Psoas muscle (tissue), 8 donors: ENCODE data around the gene MAST4. TPM values are rescaled to one million over a fixed set of nuclear protein-coding genes. Genes with fewer than 3 reads are reported as not detected.

Experiments
- ATAC-seq, 4 donors: fragments of 200-7000 bp; cut with Tn5 transposase; one replicate each; pipeline ENCODE4 v1.9.1; 2020; ENCODE audit warnings: moderate library complexity in 3 of 4, mild to moderate bottlenecking in 2 of 4
- DNase-seq, 2 donors: peaks; one replicate each; pipeline ENCODE4 v3.0.0-alpha.2; 2020
- H3K27ac ChIP-seq: fragments of 200-600 bp; one replicate; pipeline ENCODE4 v1.8.0; 2022
- H3K27me3 ChIP-seq, 3 donors: fragments of 200-600 bp in 1 of 3; one replicate each; pipeline versions ENCODE4 v1.6.1 to v1.8.0; 2013 to 2022; ENCODE audit warnings: low read length in 2 of 3, mild to moderate bottlenecking in 2 of 3, moderate library complexity in 1 of 3; ENCODE audit not compliant: insufficient read depth in 3 of 3
- H3K36me3 ChIP-seq, 2 donors: fragments of 200-600 bp in 1 of 2; one replicate each; pipeline versions ENCODE4 v1.6.1 to v1.8.0; 2013 to 2022; ENCODE audit warnings: low read depth in 1 of 2, mild to moderate bottlenecking in 1 of 2, moderate library complexity in 1 of 2; ENCODE audit not compliant: insufficient read depth in 1 of 2
- H3K4me1 ChIP-seq: fragments of 200-600 bp; one replicate; pipeline ENCODE4 v1.8.0; 2022
- H3K4me3 ChIP-seq: fragments of 200-600 bp; one replicate; pipeline ENCODE4 v1.8.0; 2022; ENCODE audit warnings: mild to moderate bottlenecking
- H3K9me3 ChIP-seq: fragments of 200-600 bp; one replicate; pipeline ENCODE4 v1.8.0; 2022
- CTCF ChIP-seq: fragments of 200-600 bp; IDR thresholded peaks from one replicate; pipeline ENCODE4 v1.8.0; 2022; ENCODE audit warnings: antibody characterized with exemption
- WGBS, 3 donors: extraction: QIAGEN DNeasy Blood & Tissue Kit; methylation state at CpG; one replicate each; pipeline versions ENCODE4 v1.1.6 to v1.1.7; 2013; 5-methylcytosine and 5-hydroxymethylcytosine counted together
- intact Hi-C, 2 donors: fragments of 100-400 bp; cut with DNase I; formaldehyde crosslinking; loops; one replicate each; pipeline versions ENCODE4 v1.11.0 to v1.14.2; 2022
- polyA plus RNA-seq, 3 donors: library from polyadenylated mRNA; stranded (reverse); fragments of 200-250 nt; gene quantifications; one replicate each; pipeline ENCODE4 v1.2.3, GENCODE V29; 2013
- total RNA-seq, 4 donors: library from RNA; stranded (reverse); fragmentation: NEBNext Ultra II Directional in 2 of 4; extraction: Animal tissue kit (Norgen Biotek cat#: 25700) in 2 of 4; gene quantifications; one replicate each; pipeline versions ENCODE4 v1.2.1 to v1.2.4, GENCODE V29; 2021 to 2023
- donor health status: healthy with polysubstance abuse.
- donor health status: DM: no; HTN: no; CAD: no; lungs with moderate emphysema.
- donor health status: Bipolar disorder and iron deficiency.
- donor health status: healthy.
- donor health status: DM: yes; HTN: yes; CAD: no.
- donor health status: DM: no; HTN: no; CAD: no.
- donor health status: DM: no; HTN: no; CAD: no.
- donor health status: DM: yes; HTN: yes; CAD: no.

Gene MAST4
- total and polyA plus RNA-seq, 7 donors, result 3.2 to 123 (median 12.1) TPM

- no peak overlapping the region for H3K4me3 ChIP-seq
- intact Hi-C loops, result no loop called here
- H3K36me3 ChIP-seq, result no peaks in the 10 kb centered on the region
- no peak overlapping the region for H3K27ac ChIP-seq
- H3K27me3 ChIP-seq, result no peaks in the 10 kb centered on the region
- DNase-seq (no peak), ATAC-seq (no peak)
- no peak for TF ChIP-seq CTCF
- peaks cover 32% of the 10 kb centered on the region for H3K4me1 ChIP-seq
- no peaks in the 10 kb centered on the region for H3K9me3 ChIP-seq
- WGBS, 3 donors, result 86 to 93% (median 90%) methylated on average over 2 of the region's 2 CpGs
Observed at GRCh38 chr5:67027171-67027570, 431.0 kb downstream of the MAST4 start.

GRCh38 chr5:67028371-67028770 lies 432.2 kb downstream of the MAST4 start:
- peak in 1 of 4 donors; percentile 18 for ATAC-seq
- no peak overlapping the region for H3K27ac ChIP-seq
- DNase-seq, result no peak
- no peaks in the 10 kb centered on the region for H3K36me3 ChIP-seq
- intact Hi-C loops, result no loop called here
- H3K4me1 ChIP-seq, result peaks cover 37% of the 10 kb centered on the region
- no peaks in the 10 kb centered on the region for H3K27me3 ChIP-seq
- 90 to 94% (median 93%) methylated on average over 4 of the region's 4 CpGs for WGBS, 3 donors
- TF ChIP-seq CTCF, result no peak
- H3K9me3 ChIP-seq, result no peaks in the 10 kb centered on the region
- H3K4me3 ChIP-seq, result no peak overlapping the region

GRCh38 chr5:67028941-67029340 lies 432.7 kb downstream of the MAST4 start:
- no peak for ATAC-seq
- 93 to 97% (median 94%) methylated on average over 4 of the region's 4 CpGs for WGBS, 3 donors
- Histone ChIP-seq H3K4me3 (no peak overlapping the region), H3K27me3 (no peaks in the 10 kb centered on the region), H3K9me3 (no peaks in the 10 kb centered on the region), H3K4me1 (peaks cover 43% of the 10 kb centered on the region), H3K27ac (no peak overlapping the region), H3K36me3 (no peaks in the 10 kb centered on the region)
- intact Hi-C loops, result no loop called here
- TF ChIP-seq CTCF, result no peak
- DNase-seq, result no peak

GRCh38 chr5:67029481-67029880 lies 433.3 kb downstream of the MAST4 start:
- Histone ChIP-seq H3K27ac (no peak overlapping the region), H3K4me1 (peaks cover 46% of the 10 kb centered on the region), H3K4me3 (no peak overlapping the region), H3K27me3 (no peaks in the 10 kb centered on the region), H3K36me3 (no peaks in the 10 kb centered on the region), H3K9me3 (no peaks in the 10 kb centered on the region)
- intact Hi-C loops, result no loop called here
- ATAC-seq, result no peak
- no peak for TF ChIP-seq CTCF
- no peak for DNase-seq

GRCh38 chr5:67030289-67031056 lies 434.3 kb downstream of the MAST4 start:
- Histone ChIP-seq H3K36me3 (no peaks in the 10 kb centered on the region), H3K9me3 (no peaks in the 10 kb centered on the region), H3K4me3 (peak overlapping the region; percentile 5), H3K27ac (peak overlapping the region; percentile 58), H3K4me1 (peaks cover 52% of the 10 kb centered on the region), H3K27me3 (no peaks in the 10 kb centered on the region)
- intact Hi-C loops, result no loop called here
- ATAC-seq (no peak), DNase-seq (no peak)
- TF ChIP-seq CTCF, result no peak
- WGBS, 3 donors, result 13 to 28% (median 19%) methylated on average over 2 of the region's 2 CpGs
